Parathyroid adenoma (tissue), 2 donors: Measurements from ENCODE around the gene KIF26B.

Experiments used
- H2AFZ ChIP-seq: fragments of 300-600 bp; sonication (generic); one replicate; pipeline ENCODE4 v1.7.0; 2017; ENCODE audit warnings: antibody characterized with exemption, mild to moderate bottlenecking
- H3K27ac ChIP-seq: fragments of 300-600 bp; sonication (generic); one replicate; pipeline ENCODE4 v1.7.0; 2017
- H3K27me3 ChIP-seq: fragments of 300-600 bp; sonication (generic); one replicate; pipeline ENCODE4 v1.7.0; 2017; ENCODE audit warnings: low read length; ENCODE audit not compliant: control insufficient read depth, insufficient read depth
- H3K36me3 ChIP-seq: fragments of 300-600 bp; sonication (generic); one replicate; pipeline ENCODE4 v1.7.0; 2017; ENCODE audit warnings: low read length; ENCODE audit not compliant: control insufficient read depth, insufficient read depth
- H3K4me1 ChIP-seq: fragments of 300-600 bp; sonication (generic); one replicate; pipeline ENCODE4 v1.7.0; 2017; ENCODE audit warnings: control low read depth
- H3K4me2 ChIP-seq: fragments of 300-600 bp; sonication (generic); one replicate; pipeline ENCODE4 v1.7.0; 2017; ENCODE audit warnings: low read length
- H3K4me3 ChIP-seq: fragments of 300-600 bp; sonication (generic); one replicate; pipeline ENCODE4 v1.7.0; 2017; ENCODE audit warnings: low read depth, low read length
- H3K79me2 ChIP-seq: fragments of 300-600 bp; sonication (generic); one replicate; pipeline ENCODE4 v1.7.0; 2017; ENCODE audit warnings: control low read depth
- H3K9ac ChIP-seq: fragments of 300-600 bp; sonication (generic); one replicate; pipeline ENCODE4 v1.7.0; 2017; ENCODE audit warnings: mild to moderate bottlenecking
- H3K9me3 ChIP-seq: fragments of 300-600 bp; sonication (generic); one replicate; pipeline ENCODE4 v1.7.0; 2017; ENCODE audit warnings: low read length; ENCODE audit not compliant: control insufficient read depth
- TF ChIP-seq, protein P1 (sequence below): fragments of 300-600 bp; sonication (generic); IDR thresholded peaks from one replicate; pipeline ENCODE4 v1.7.0; 2017; ENCODE audit warnings: antibody characterized with exemption, mild to moderate bottlenecking
- donor health status: primary hyperparathyroidism.

The KIF26B gene

DNA sequence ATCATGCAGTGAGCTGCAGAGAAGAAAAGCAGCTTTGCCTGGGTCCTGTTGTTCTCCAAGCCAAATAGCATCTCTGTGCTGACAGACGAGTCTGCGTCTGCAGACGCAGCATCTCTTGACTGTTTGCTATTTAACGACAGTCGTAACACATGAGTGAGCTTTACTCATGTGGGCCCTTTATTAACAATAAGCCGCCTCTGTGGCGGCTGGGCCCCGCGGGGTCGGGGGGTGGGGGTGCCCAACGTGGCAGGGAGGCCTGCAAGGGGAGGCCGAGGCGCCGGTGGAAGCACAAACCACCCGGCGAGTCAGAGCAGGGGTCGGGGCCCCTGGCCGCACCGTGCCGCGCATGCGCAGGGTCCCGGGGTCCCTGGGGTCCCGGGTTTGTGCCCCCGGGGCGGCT lies 435.1 kb downstream of the KIF26B start:
- Histone ChIP-seq H3K4me3 (no peak overlapping the region), H3K9ac (no peak overlapping the region), H3K27me3 (no peaks in the 10 kb centered on the region), H3K36me3 (no peaks in the 10 kb centered on the region), H3K79me2 (no peaks in the 10 kb centered on the region), H3K9me3 (no peaks in the 10 kb centered on the region), H2AFZ (no peak overlapping the region), H3K4me2 (no peak overlapping the region), H3K4me1 (no peaks in the 10 kb centered on the region), H3K27ac (no peak overlapping the region)
- TF ChIP-seq, protein P1, sequence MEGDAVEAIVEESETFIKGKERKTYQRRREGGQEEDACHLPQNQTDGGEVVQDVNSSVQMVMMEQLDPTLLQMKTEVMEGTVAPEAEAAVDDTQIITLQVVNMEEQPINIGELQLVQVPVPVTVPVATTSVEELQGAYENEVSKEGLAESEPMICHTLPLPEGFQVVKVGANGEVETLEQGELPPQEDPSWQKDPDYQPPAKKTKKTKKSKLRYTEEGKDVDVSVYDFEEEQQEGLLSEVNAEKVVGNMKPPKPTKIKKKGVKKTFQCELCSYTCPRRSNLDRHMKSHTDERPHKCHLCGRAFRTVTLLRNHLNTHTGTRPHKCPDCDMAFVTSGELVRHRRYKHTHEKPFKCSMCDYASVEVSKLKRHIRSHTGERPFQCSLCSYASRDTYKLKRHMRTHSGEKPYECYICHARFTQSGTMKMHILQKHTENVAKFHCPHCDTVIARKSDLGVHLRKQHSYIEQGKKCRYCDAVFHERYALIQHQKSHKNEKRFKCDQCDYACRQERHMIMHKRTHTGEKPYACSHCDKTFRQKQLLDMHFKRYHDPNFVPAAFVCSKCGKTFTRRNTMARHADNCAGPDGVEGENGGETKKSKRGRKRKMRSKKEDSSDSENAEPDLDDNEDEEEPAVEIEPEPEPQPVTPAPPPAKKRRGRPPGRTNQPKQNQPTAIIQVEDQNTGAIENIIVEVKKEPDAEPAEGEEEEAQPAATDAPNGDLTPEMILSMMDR = no peak

DNA sequence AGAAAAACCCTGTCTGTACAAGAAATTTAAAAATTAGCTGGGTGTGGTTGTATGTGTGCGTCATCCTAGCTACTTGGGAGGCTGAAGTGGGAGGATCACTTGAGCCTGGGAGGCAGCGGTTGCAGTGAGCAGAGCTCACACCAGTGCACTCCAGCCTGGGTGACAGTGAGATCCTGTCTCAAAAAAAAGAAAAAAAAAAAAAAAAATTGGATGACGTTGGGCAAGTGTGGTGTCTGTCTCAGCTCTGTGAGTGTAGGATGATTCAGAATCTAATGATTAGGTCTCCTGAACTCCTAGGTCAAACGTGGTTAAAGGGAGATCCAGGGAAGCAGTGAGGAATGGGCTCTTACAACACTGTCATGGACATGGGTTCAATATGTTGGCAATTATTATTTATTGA lies 435.9 kb downstream of the KIF26B start:
- no peak overlapping the region for H3K9ac ChIP-seq
- TF ChIP-seq, protein P1 = no peak
- no peak overlapping the region for H3K4me2 ChIP-seq
- no peak overlapping the region for H3K4me3 ChIP-seq
- no peaks in the 10 kb centered on the region for H3K27me3 ChIP-seq
- no peaks in the 10 kb centered on the region for H3K36me3 ChIP-seq
- H2AFZ ChIP-seq = no peak overlapping the region
- H3K9me3 ChIP-seq = no peaks in the 10 kb centered on the region
- H3K27ac ChIP-seq = no peak overlapping the region
- no peaks in the 10 kb centered on the region for H3K4me1 ChIP-seq
- H3K79me2 ChIP-seq = no peaks in the 10 kb centered on the region

DNA sequence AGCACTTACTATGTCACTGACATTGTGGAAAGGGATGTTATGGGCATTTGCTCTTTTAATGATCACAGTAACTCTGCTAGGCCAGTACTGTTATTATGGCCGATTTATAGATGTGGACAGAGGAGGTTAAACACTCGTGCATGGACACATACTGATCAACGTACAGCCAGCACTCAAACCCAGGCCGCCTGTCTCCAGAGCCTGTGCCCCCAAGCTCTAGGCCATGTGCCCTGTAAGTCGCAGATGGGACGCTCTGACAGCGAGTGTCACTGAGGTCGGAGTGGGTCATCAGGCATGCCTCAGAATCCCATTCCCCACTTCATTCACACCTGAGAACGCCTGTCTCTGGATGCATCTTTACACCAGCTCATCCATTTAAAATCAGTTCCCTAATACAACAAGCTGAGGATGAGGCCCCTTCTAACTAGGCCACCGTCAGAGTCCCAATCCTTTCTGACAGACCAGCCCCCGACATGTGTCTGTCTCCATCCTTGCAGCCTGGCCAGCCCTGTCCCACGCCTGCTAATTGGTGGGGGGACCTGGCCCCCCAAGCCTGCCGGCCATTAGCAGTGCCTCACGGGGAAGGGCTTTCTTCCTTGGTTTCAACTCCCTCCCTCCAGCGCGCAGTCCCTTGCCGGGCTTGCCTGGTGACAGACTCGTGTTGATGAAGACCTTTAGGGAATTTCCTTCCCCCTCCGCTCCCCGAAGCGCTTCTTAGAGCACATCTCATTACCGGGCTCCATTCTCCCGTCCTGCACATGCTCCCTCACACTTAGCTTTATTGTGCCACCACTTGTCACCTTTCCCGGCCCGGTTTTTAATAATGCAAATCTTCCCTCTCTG lies 436.8 kb downstream of the KIF26B start:
- TF ChIP-seq, protein P1 = no peak
- Histone ChIP-seq H3K4me2 (no peak overlapping the region), H3K9ac (no peak overlapping the region), H3K9me3 (no peaks in the 10 kb centered on the region), H3K4me1 (no peaks in the 10 kb centered on the region), H3K4me3 (no peak overlapping the region), H3K27ac (no peak overlapping the region), H2AFZ (no peak overlapping the region), H3K79me2 (no peaks in the 10 kb centered on the region), H3K27me3 (no peaks in the 10 kb centered on the region), H3K36me3 (no peaks in the 10 kb centered on the region)

DNA sequence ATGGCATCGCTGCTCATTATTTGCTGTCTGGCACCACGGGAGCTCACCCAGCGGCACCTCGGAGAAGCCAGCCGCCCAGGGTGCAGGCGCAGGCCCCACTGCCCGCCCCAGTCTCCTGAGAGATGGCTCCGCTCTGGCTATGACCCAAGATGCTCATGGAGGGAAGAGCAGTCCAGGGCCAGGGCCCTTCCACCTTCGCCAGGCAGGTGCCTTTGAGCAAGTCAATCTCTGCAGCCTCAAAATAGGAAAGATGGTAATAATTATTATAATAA lies 437.3 kb downstream of the KIF26B start:
- no peak overlapping the region for H3K9ac ChIP-seq
- no peak overlapping the region for H3K4me3 ChIP-seq
- H3K27ac ChIP-seq = no peak overlapping the region
- H3K79me2 ChIP-seq = no peaks in the 10 kb centered on the region
- H3K4me2 ChIP-seq = no peak overlapping the region
- no peaks in the 10 kb centered on the region for H3K9me3 ChIP-seq
- TF ChIP-seq, protein P1 = no peak
- no peaks in the 10 kb centered on the region for H3K36me3 ChIP-seq
- no peaks in the 10 kb centered on the region for H3K4me1 ChIP-seq
- no peaks in the 10 kb centered on the region for H3K27me3 ChIP-seq
- H2AFZ ChIP-seq = no peak overlapping the region
